ENCODE results near the gene COL4A2. TPM values are rescaled to one million over a fixed set of nuclear protein-coding genes. Genes with fewer than 3 reads are reported as not detected.

The COL4A2 gene
- total RNA-seq, result not detected
- not detected for polyA plus RNA-seq
- total RNA-seq, result 0 to 2.3 (median 0.03) reads per million in 6 experiments

DNA sequence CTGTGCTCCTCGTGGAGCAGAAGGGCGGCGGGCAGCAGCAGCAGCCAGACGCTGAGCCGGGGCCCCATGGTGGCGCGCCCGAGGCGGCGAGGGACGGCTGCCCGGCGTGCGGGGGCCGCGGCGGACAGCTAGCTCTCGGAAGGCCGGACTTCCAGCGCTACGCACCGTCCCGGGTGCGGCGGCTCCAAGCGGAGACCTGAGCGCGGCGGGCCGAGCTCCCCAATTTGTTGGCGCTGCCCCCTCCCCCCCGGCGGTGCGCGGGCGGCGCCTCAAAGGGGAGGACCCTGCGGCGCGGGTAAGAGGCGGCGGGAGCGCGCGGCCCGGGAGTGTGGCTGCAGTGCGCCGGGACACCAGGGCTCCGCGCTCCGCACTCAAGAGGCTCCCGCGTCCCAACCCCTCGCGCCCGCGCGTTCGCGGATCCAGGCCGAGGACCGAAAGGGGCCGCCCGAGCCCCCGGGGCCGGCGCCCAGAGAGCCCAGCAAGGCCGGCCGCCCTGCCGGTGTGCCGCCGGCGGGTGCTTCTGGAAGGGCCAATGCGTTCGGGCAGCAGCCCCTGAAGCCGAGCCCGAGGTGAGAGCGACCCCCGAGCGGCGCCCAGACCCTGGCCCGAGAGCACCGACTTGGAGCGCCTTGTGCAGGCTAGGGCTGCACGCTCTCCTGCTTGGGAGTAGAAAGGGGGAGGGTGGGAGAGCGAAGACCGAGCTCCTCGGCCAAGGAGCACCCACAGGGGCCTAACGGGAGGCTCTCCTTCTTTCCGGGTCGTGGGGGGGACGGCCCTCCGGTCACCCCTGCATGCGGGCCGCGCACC, at the start of gene COL4A2, which contains the start of gene COL4A1:
Gene COL4A2, plus strand, starts transcription at position 325 of the 807 bp plus-strand sequence. CDS start 620 bp downstream, outside the sequence.
Gene COL4A1, minus strand, starts transcription at position 198 of the 807 bp plus-strand sequence. Its CDS starts 130 bp downstream, at position 68.
- POLR2A ChIA-PET, result no interaction called here
- peaks cover 33 to 82% (median 60%) of the 10 kb centered on the region in 5 donors for H3K27me3 Mint-ChIP-seq
- DNase-seq (no peak), ATAC-seq (no peak)
- H3K27ac Mint-ChIP-seq, result peak within 1 kb of the TSS in 1 of 10 donors; percentile 24
- H3K9me3 Mint-ChIP-seq, result no peaks in the 10 kb centered on the region
- H3K4me3 Mint-ChIP-seq, result peak within 1 kb of the TSS in 1 of 10 donors; percentile 35
- peaks cover 0 to 14% (median 5%) of the 10 kb centered on the region in 4 donors for H3K4me1 Mint-ChIP-seq
- peaks cover 0 to 4% (median 0%) of the 10 kb centered on the region in 3 donors for H3K36me3 Mint-ChIP-seq

GRCh38 chr13:110257408-110257807, 49.7 kb upstream of the COL4A2 start:
- no peak for ATAC-seq

GRCh38 chr13:110258876-110259631, 48.0 kb upstream of the COL4A2 start:
- Mint-ChIP-seq H3K4me1 (peaks cover 0 to 13% (median 8%) of the 10 kb centered on the region in 4 donors), H3K4me3 (no peak overlapping the region), H3K9me3 (peaks cover 0 to 21% (median 5%) of the 10 kb centered on the region in 9 donors), H3K27me3 (peaks cover 14 to 43% (median 32%) of the 10 kb centered on the region in 5 donors), H3K36me3 (peaks cover 0 to 3% (median 0%) of the 10 kb centered on the region in 3 donors), H3K27ac (no peak overlapping the region)
- ATAC-seq (no peak), DNase-seq (no peak)
- POLR2A ChIA-PET, result no interaction called here

More at GRCh38 chr13:110257408-110257807, 49.7 kb upstream of the COL4A2 start:
- Mint-ChIP-seq H3K4me3 (no peak overlapping the region), H3K36me3 (peaks cover 0 to under 1% (median 0%) of the 10 kb centered on the region in 3 donors), H3K27ac (no peak overlapping the region), H3K9me3 (peaks cover 0 to 21% (median 5%) of the 10 kb centered on the region in 9 donors), H3K4me1 (peaks cover 0 to 13% (median 8%) of the 10 kb centered on the region in 4 donors), H3K27me3 (peaks cover 8 to 36% (median 22%) of the 10 kb centered on the region in 5 donors)
- DNase-seq, result no peak
- POLR2A ChIA-PET, result no interaction called here

- H3K36me3 Mint-ChIP-seq, result peaks cover 0 to 3% (median 0%) of the 10 kb centered on the region in 3 donors
- H3K27me3 Mint-ChIP-seq, result peaks cover 15 to 48% (median 34%) of the 10 kb centered on the region in 5 donors
- DNase-seq (no peak), ATAC-seq (no peak)
- H3K9me3 Mint-ChIP-seq, result peaks cover 0 to 20% (median 5%) of the 10 kb centered on the region in 9 donors
- no peak overlapping the region for H3K27ac Mint-ChIP-seq
- POLR2A ChIA-PET, result no interaction called here
- H3K4me1 Mint-ChIP-seq, result peaks cover 0 to 13% (median 8%) of the 10 kb centered on the region in 4 donors
- no peak overlapping the region for H3K4me3 Mint-ChIP-seq
Measured at GRCh38 chr13:110259651-110260050, 47.4 kb upstream of the COL4A2 start.

DNA sequence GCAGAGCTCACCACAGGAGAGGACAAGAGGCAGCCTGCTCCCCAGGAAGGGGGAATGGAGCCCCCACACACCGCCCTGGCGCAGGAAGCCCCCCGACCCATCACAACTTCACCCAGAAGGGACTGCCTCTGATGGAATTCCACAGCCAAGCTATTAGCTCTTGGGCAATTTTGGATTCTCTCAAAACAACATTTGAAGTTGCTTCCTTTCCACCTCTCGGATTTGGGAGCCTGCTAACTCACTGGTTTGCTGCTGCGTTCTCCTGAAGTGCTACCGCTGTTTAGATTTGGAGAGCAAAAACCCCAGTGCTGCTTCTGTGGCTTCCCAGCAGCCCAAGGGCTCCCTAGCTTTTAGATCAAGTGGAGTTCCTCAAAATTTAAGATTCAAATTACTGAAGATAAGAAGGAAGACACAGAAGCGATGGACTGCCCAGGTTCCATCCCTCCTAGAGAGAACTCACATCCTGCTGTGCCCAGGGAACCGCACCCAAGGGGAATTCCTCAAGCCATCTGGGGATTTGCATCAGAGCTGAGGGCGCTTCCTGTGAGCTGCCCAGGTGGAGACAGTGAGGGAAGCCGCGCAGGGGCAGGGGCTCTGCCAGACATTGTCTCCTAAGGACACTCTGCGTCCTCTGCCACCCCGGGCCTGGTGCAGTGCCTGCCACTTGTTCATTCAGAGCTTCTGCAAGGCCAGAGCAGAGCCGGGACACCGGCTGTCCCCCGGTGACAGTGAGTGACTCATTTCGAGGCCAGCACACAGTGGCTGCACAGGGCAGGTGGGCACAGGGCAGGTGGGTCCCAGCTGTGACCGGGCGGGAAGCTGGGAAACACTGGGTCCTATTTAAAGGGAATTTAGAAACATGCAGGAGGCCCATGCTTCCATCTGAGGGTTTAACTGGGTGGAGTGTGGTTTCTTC, 45.7 kb upstream of the COL4A2 start:
- Mint-ChIP-seq H3K27ac (no peak overlapping the region), H3K36me3 (peaks cover 0 to 3% (median 0%) of the 10 kb centered on the region in 3 donors), H3K4me3 (no peak overlapping the region), H3K27me3 (peaks cover 19 to 56% (median 41%) of the 10 kb centered on the region in 5 donors), H3K4me1 (peaks cover 0 to 2% (median under 1%) of the 10 kb centered on the region in 4 donors), H3K9me3 (peaks cover 0 to 2% (median 0%) of the 10 kb centered on the region in 9 donors)
- DNase-seq (no peak), ATAC-seq (no peak)
- POLR2A ChIA-PET, result no interaction called here

DNA sequence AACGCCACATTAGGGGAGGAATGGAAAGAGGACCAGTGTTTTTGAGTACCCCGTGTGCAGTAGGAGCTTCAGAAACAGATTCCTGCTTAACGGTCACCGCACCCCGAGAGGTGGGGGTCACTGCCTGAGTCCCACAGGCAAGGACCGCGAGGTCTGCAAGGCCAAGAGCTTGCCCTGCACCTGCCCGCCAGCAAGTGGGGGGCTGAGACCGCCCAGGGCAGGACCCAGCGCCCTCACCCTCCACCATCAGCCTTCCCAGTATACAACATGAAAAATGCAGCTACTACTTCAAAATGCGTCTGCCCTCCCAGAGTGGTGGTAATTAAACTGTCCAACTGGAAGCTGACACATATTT, 45.0 kb upstream of the COL4A2 start:
- Mint-ChIP-seq H3K27ac (no peak overlapping the region), H3K36me3 (peaks cover 0 to 3% (median 0%) of the 10 kb centered on the region in 3 donors), H3K9me3 (no peaks in the 10 kb centered on the region), H3K27me3 (peaks cover 19 to 56% (median 41%) of the 10 kb centered on the region in 5 donors), H3K4me1 (peaks cover 0 to 2% (median 0%) of the 10 kb centered on the region in 4 donors), H3K4me3 (no peak overlapping the region)
- ATAC-seq, result no peak
- POLR2A ChIA-PET, result no interaction called here
- no peak for DNase-seq

DNA sequence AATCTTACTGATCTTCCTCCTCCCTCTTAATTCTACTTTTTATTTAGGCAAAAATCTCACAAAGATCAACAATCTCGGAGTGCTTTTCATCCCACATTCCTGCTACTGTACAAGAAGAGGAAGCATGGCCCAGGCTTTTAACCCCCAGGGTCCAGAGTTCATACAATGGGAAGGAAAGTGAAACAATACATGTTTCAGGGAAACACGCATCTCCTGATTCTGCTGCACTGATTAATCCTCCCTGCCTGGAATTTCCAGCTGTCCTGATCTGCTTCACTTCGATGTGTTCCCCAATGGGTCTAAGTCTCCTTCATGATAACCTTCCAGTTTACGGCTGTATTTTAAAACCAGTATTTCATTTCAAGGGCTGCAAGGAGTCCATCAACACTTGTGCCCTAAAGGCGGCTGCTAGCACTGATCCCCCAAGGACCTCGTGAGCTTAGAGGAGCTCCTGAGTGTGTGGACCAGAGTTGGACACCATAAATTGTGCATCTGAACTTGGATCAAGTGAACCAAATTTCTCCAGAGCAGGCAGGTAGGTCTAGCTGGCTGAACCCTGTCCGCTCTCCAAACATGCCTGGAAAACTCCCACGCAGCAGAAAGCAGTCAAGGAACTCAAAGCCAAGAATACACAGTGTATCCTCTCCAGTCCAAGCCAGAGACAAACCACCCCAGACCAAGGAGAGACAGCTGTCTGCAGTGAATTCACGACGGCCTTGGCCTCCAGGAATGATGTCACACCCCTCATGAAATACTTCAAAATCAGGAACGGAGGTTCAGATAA, 44.4 kb upstream of the COL4A2 start:
- H3K27ac Mint-ChIP-seq, result peak overlapping the region in 1 of 10 donors; percentile 2
- H3K36me3 Mint-ChIP-seq, result peaks cover 0 to 3% (median 0%) of the 10 kb centered on the region in 3 donors
- peaks cover 0 to 2% (median 0%) of the 10 kb centered on the region in 4 donors for H3K4me1 Mint-ChIP-seq
- no peak for ATAC-seq
- POLR2A ChIA-PET, result no interaction called here
- no peaks in the 10 kb centered on the region for H3K9me3 Mint-ChIP-seq
- peaks cover 21 to 56% (median 41%) of the 10 kb centered on the region in 5 donors for H3K27me3 Mint-ChIP-seq
- DNase-seq, result no peak
- H3K4me3 Mint-ChIP-seq, result no peak overlapping the region

DNA sequence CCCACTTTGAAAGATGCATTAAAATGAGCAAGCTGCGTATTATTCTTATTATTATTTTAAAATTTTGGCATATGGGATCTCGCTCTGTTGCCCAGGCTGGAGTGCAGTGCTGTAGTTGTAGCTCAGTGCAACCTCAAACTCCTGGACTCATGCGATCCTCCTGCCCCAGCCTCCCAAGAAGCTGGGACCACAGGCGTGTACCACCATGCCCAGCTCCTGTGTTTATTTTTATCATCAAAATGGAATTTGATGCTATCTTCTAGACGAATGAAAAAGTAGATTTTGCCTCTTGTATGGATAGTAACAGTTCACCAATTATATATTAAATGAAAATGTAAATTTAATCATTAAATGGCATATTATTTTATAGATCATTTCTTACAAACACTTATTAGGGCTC, 43.7 kb upstream of the COL4A2 start:
- DNase-seq (no peak), ATAC-seq (no peak)
- Mint-ChIP-seq H3K27ac (no peak overlapping the region), H3K4me1 (peaks cover 0 to 2% (median 0%) of the 10 kb centered on the region in 4 donors), H3K4me3 (no peak overlapping the region), H3K9me3 (no peaks in the 10 kb centered on the region), H3K36me3 (peaks cover 0 to 3% (median 0%) of the 10 kb centered on the region in 3 donors), H3K27me3 (peaks cover 21 to 56% (median 41%) of the 10 kb centered on the region in 5 donors)
- POLR2A ChIA-PET, result no interaction called here

DNA sequence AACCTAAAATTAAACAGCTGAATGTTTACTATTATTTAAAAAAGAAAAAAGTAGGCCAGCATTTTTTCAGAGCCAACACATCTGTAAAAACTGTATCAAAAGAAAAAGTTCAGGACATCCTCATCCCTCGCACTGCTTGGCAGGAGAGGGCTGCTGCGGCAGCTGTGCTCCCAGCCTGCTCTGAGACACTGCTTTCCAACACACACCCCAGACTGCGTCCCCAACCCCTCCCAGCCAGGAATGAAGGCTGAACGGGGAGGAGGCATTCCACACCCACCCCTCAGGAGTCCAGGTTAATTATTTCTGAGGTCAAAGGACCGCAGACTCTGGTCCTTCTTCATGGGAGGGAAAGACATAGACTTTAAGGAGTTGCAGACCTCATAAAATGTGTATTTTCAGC, 43.2 kb upstream of the COL4A2 start:
- Mint-ChIP-seq H3K4me1 (peaks cover 0 to 2% (median 0%) of the 10 kb centered on the region in 4 donors), H3K4me3 (no peak overlapping the region), H3K9me3 (no peaks in the 10 kb centered on the region), H3K27ac (no peak overlapping the region), H3K27me3 (peaks cover 21 to 53% (median 41%) of the 10 kb centered on the region in 5 donors), H3K36me3 (peaks cover 0 to 3% (median 0%) of the 10 kb centered on the region in 3 donors)
- ATAC-seq (no peak), DNase-seq (no peak)
- POLR2A ChIA-PET, result no interaction called here

GRCh38 chr13:110264685-110265275, 42.3 kb upstream of the COL4A2 start:
- H3K4me3 Mint-ChIP-seq, result no peak overlapping the region
- no peaks in the 10 kb centered on the region for H3K9me3 Mint-ChIP-seq
- peaks cover 17 to 56% (median 40%) of the 10 kb centered on the region in 5 donors for H3K27me3 Mint-ChIP-seq
- peaks cover 0 to 3% (median 0%) of the 10 kb centered on the region in 3 donors for H3K36me3 Mint-ChIP-seq
- peak overlapping the region in 1 of 10 donors; percentile 5 for H3K27ac Mint-ChIP-seq
- POLR2A ChIA-PET, result no interaction called here
- DNase-seq (no peak), ATAC-seq (no peak)
- peaks cover 0 to 2% (median 0%) of the 10 kb centered on the region in 4 donors for H3K4me1 Mint-ChIP-seq

GRCh38 chr13:110265341-110265681, 41.8 kb upstream of the COL4A2 start:
- Mint-ChIP-seq H3K27ac (no peak overlapping the region), H3K4me1 (no peaks in the 10 kb centered on the region), H3K36me3 (peaks cover 0 to 3% (median 0%) of the 10 kb centered on the region in 3 donors), H3K27me3 (peaks cover 15 to 55% (median 34%) of the 10 kb centered on the region in 5 donors), H3K4me3 (no peak overlapping the region), H3K9me3 (no peaks in the 10 kb centered on the region)
- POLR2A ChIA-PET, result no interaction called here
- no peak for DNase-seq
- ATAC-seq, result no peak
